ENCODE results near the gene IER2.
"Not testable (repeated sequence)": the region's sequence is repeated elsewhere in the genome, so short reads cannot be mapped to it uniquely, and the experiment has no call there.

The IER2 gene

GRCh38 chr19:13160557-13160956, 10.3 kb downstream of the IER2 start:
- DNase-seq (ENCODE audit: low read depth), result peak; percentile 67
- no peak overlapping the region for H3K4me3 ChIP-seq (ENCODE audit: low read length)

GRCh38 chr19:13162724-13163608, 12.8 kb downstream of the IER2 start:
- TF ChIP-seq CTCF (conservative IDR thresholded peaks at IDR 0.05; ENCODE audit: low read length), result no peak
- H3K4me3 ChIP-seq (ENCODE audit: low read length), result peak overlapping the region; percentile 47
- DNase-seq (ENCODE audit: low read depth), result peak; percentile 98

More at GRCh38 chr19:13160557-13160956, 10.3 kb downstream of the IER2 start:
- no peak for TF ChIP-seq CTCF (conservative IDR thresholded peaks at IDR 0.05; ENCODE audit: low read length)

- DNase-seq (ENCODE audit: low read depth), result peak; percentile 91
- H3K4me3 ChIP-seq (ENCODE audit: low read length), result peak overlapping the region; percentile 45
- TF ChIP-seq CTCF (conservative IDR thresholded peaks at IDR 0.05; ENCODE audit: low read length), result no peak
Measured at GRCh38 chr19:13163609-13164342, 13.6 kb downstream of the IER2 start.

GRCh38 chr19:13164343-13165161, 14.3 kb downstream of the IER2 start:
- TF ChIP-seq CTCF (conservative IDR thresholded peaks at IDR 0.05; ENCODE audit: low read length), result no peak
- H3K4me3 ChIP-seq (ENCODE audit: low read length), result peak overlapping the region; percentile 17
- DNase-seq (ENCODE audit: low read depth), result peak; percentile 24

GRCh38 chr19:13165162-13165997, 15.2 kb downstream of the IER2 start:
- no peak for TF ChIP-seq CTCF (conservative IDR thresholded peaks at IDR 0.05; ENCODE audit: low read length)
- no peak for DNase-seq (ENCODE audit: low read depth)
- H3K4me3 ChIP-seq (ENCODE audit: low read length), result no peak overlapping the region

GRCh38 chr19:13166151-13166550, 15.9 kb downstream of the IER2 start:
- not testable (repeated sequence) for DNase-seq (ENCODE audit: low read depth); H3K4me3 ChIP-seq (ENCODE audit: low read length)

Data from AG10803 (cell line).